GM19324 (cell line): Measurements from ENCODE around the gene GALNS.

ENCODE experiments used
- ATAC-seq: cut with Tn5 transposase; IDR thresholded peaks from one replicate; pipeline ENCODE4 v1.9.1; 2021; ENCODE audit warnings: mild to moderate bottlenecking, moderate library complexity; ENCODE audit not compliant: unreplicated experiment, low FRiP score

Gene GALNS

GRCh38 chr16:88807626-88808453 lies 48.9 kb downstream of the GALNS start:
- no peak for ATAC-seq

- no peak for ATAC-seq
Observed at GRCh38 chr16:88807142-88807625, 49.6 kb downstream of the GALNS start.

- ATAC-seq, result no peak
Observed at GRCh38 chr16:88806491-88807111, 50.1 kb downstream of the GALNS start.

- no peak for ATAC-seq
Observed at GRCh38 chr16:88805887-88806393, 50.8 kb downstream of the GALNS start.

DNA sequence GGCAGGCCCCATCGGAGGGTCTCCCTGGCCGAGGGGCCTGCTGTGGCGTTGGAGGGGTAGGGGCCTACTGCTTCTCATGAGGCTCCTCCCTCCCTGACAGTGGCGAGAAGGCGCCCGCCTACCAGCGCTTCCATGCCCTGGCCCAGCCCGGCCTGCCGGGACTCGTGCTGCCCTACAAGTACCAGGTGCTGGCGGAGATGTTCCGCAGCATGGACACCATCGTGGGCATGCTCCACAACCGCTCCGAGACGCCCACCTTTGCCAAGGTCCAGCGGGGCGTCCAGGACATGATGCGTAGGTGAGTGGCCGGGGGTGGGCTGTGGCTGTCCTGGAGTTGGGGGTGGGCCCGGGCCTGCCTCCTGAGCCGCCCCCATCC lies 51.4 kb downstream of the GALNS start:
- ATAC-seq, result no peak

- no peak for ATAC-seq
Observed at GRCh38 chr16:88804552-88805339, 52.0 kb downstream of the GALNS start.

- no peak for ATAC-seq
Observed at GRCh38 chr16:88804173-88804551, 52.6 kb downstream of the GALNS start.

DNA sequence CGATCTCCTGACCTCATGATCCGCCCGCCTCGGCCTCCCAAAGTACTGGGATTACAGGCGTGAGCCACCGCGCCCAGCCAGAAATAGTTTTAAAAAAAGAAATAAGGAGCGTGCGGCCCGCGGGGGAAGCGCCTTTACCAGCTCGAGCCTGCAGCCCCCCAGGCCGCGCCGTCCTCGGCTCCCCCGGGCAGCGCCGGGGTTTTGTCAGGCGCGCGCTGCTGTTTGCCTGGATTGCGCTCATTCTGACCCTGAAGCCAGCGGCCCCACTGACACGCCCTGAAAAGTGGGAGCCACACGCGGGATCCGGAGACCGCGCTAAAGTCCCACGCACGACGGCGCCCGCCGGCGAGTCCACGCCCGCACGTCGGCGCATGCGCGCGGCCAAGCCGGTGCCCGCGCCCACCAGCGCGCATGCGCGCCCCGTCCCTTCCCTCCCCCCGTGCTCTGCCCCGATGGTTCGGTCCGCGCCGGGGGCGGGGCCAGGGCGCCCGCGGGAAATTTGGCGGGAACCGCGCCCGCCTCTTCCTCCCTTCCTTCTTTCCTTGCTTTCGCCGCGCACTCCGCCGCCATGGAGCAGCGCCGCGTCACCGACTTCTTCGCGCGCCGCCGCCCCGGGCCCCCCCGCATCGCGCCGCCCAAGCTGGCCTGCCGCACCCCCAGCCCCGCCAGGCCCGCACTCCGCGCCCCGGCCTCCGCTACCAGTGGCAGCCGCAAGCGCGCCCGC lies 53.3 kb downstream of the GALNS start, which contains the start of gene CDT1:
Gene CDT1 (plus strand): TSS at position 526 of the 724 bp plus-strand sequence. CDS start 43 bp downstream, at position 569.
- ATAC-seq, result peak; percentile 61

- ATAC-seq, result no peak
Observed at GRCh38 chr16:88800277-88800592, 56.5 kb downstream of the GALNS start.

GRCh38 chr16:88799569-88800276 lies 57.0 kb downstream of the GALNS start:
- ATAC-seq, result no peak

DNA sequence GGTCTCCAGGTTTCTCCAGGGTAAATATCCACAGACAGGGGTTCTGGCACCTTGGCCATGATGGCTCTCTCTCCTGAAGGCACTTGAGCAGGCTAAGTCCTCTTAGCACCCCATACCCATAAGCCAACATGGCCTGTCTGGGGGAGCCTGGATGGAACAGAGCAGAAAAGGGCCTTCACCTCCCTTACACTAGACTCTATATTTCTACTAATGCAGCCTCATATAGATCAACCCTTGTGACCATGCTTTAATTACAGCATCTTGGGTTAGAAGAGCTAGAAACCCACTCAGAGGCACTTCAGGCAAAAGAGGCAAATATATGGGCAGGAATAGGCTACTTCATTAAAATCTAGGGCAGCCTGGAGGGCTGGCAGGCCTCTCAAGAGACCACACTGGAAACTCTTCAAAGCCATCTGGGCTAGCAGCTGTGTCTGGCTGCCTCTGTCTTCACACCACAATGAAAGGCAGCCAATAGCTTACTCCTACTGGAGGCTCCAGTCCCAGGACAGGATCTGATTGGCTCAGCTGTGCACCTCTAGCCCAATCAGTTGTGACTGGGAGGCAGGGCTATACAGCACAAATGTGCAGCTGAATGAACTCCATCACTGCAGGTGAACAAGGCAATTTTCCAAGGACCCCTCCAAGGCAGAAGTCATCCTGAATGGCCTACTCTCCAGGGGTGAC lies 57.8 kb downstream of the GALNS start:
- ATAC-seq, result no peak

DNA sequence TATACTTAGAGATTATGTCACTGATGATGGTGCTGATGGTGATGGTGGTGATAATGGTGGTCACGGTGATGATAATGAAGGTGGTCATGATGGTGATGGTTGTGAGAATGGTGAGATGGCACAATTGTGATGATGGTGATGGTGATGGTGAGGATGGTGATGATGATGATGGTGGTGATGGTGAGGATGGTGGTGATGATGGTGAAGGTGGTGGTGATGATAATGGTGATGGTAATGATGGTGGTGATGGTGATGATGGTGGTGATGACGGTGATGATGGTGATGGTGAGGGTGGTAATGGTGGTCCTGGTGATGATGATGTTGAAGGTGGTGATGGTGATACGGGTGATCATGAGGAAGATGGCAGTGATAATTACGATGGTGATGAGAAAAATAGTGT lies 58.7 kb downstream of the GALNS start:
- no peak for ATAC-seq

DNA sequence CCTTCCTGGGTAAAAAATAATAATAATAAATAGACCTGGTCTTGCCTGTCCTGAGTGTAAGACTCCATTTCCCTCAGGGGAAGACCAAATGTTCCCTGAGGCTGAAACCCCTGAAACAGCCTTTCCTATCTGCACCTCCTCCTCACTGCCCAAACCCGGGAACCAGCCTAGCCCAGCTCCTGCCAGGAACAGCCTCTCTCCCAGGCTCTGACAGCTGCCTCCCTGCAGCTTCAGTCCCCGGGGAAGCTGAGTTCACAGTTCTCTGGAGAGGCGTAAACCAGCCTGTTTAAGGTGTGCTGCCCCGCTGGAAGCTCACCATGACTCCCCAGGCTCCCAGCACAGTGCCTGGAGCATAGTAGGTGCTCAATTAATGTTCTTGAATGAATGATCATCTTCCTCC lies 60.5 kb downstream of the GALNS start:
- ATAC-seq, result no peak

GRCh38 chr16:88793251-88793954 lies 63.3 kb downstream of the GALNS start:
- no peak for ATAC-seq

DNA sequence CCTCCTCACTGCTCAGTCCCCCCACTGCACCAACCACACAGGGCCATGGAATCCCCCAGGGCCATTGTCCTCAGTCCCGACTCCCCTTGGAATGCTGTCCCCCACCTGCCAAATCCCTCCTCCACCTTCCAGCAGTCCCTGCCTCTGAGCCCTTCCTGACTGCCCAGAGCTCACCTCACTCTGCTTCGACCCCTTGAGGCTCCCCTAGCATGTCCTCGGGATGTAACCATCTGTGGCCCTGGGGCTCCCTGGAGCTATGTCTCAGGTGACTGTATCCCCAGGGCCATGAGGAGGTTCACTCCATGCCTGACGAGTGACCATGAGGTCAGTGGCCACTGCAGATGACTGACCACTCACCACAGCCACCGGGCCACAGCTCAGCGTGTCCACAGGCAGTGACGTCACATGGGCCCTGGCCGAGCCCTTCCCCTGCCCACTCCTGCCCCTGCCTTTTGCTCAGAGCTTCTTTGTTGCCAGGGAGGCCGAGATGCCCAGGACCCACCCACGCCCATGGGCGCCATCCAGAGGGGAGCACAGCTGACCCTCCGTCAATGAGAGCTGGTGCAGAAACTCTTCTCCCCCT lies 64.0 kb downstream of the GALNS start:
- no peak for ATAC-seq

- no peak for ATAC-seq
Observed at GRCh38 chr16:88792078-88792550, 64.6 kb downstream of the GALNS start.

DNA sequence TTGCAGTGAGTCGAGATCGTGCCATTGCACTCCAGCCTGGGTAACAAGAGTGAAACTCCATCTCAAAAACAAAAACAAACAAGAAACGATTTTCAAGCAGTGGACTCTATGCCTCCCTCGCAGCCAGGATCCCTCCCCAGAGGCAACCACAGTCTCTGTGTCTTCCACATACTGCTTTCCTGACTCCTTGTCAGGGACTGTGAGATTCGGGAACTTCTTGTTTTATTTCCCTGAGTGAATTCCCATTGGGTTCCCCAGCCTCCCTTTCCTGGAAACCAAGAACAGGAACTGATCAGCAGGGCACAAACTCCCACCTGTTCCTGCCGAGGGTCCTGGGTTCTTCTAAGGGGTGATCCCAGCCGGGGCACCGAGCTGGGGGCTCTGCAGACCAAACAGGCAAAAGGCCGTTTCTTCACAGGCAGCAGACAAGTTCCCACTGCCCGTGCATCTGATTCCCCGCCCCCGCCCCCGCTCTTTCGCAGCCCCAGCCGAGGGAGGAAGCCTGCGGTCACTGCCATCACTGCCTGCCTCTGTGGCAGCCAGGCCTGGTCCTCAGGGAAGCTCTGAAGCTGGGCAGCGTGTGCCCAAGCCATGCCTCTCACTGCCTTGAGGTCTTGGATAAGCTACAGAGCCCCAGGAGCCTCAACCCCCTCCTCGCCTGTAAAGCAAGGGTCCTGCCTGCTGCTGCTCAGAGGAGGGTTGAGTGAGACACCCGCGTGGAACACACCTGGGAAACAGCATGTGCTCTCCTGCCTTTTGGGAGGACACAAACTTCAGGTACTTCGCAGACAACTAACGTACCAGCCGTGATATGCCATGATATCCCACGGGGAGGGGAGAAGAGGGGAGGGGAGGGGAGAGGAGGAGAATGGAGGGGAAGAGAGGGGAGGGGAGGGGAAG lies 66.2 kb downstream of the GALNS start:
- ATAC-seq, result no peak
